Measurements from ENCODE around the gene SCAMP4. TPM values are rescaled to one million over a fixed set of nuclear protein-coding genes. Genes with fewer than 3 reads are reported as not detected.

Gene SCAMP4
- polyA plus RNA-seq, 2 of the 4 experiments (the other 2 are of a cell fraction): 7.6 to 63.0 TPM

GRCh38 chr19:1933244-1933643 is 28.0 kb downstream of the SCAMP4 start:
- no peak for FAIRE-seq
- Histone ChIP-seq H3K9me3 (peaks cover 5% of the 10 kb centered on the region; the same call in 1 of the 3 replicates), H3K4me1 (peaks cover 5% of the 10 kb centered on the region; the same call in 1 of the 3 replicates), H3K4me3 (no peak overlapping the region), H3K27ac (no peak overlapping the region), H3K4me2 (no peak overlapping the region)
- no peak for DNase-seq (ENCODE audit: low read depth in 1 of 2, low spot score in 1 of 2)
- no peak for ATAC-seq
- ChIA-PET POLR2A (no interaction called here), CTCF (interaction anchor here (0.9 to 1.4 kb wide), 2 partner anchors 13 to 36 kb away, joined by 3 to 4 read pairs; no protein-coding TSS in a partner anchor)
- 79% methylated on average over 4 of the region's 7 CpGs for WGBS (ENCODE audit: missing lambda C conversion rate)
- TF ChIP-seq NFE2L2 (conservative IDR thresholded peaks at IDR 0.05; ENCODE audit: low read length) (no peak), BHLHE40 (IDR thresholded peaks at IDR 0.05; ENCODE audit: low read depth, low read length) (no peak), KDM1A (IDR thresholded peaks at IDR 0.05; ENCODE audit: low read depth) (no peak), ZSCAN20 (CRISPR knock-in tag; IDR thresholded peaks at IDR 0.05) (no peak), EP300 (IDR thresholded peaks at IDR 0.05) (no peak), ATOH8 (CRISPR knock-in tag; IDR thresholded peaks at IDR 0.05; ENCODE audit: low read depth) (no peak), ZC3H11A (IDR thresholded peaks at IDR 0.05) (no peak), JUNB (IDR thresholded peaks at IDR 0.05) (no peak), USF2 (IDR thresholded peaks at IDR 0.05) (no peak), BCL3 (IDR thresholded peaks at IDR 0.05) (no peak), EHF (CRISPR knock-in tag; IDR thresholded peaks at IDR 0.05) (no peak), HMGXB4 (CRISPR knock-in tag; IDR thresholded peaks at IDR 0.05; ENCODE audit: borderline replicate concordance) (no peak)

- WGBS (ENCODE audit: missing lambda C conversion rate): 84% methylated on average over 8 of the region's 8 CpGs
- FAIRE-seq: no peak
These were observed 28.7 kb downstream of the SCAMP4 start for GRCh38 chr19:1933942-1934341.

More at GRCh38 chr19:1933942-1934341, 28.7 kb downstream of the SCAMP4 start:
- no peak overlapping the region for H3K4me2 ChIP-seq
- peaks cover 5% of the 10 kb centered on the region; the same call in 1 of the 3 replicates for H3K9me3 ChIP-seq
- peaks cover 5% of the 10 kb centered on the region; the same call in 1 of the 3 replicates for H3K4me1 ChIP-seq
- H3K4me3 ChIP-seq: no peak overlapping the region
- POLR2A ChIA-PET: no interaction called here
- TF ChIP-seq MAFK (IDR thresholded peaks at IDR 0.05; ENCODE audit: partially characterized antibody): no peak
- TF ChIP-seq ELK1 (IDR thresholded peaks at IDR 0.05; ENCODE audit: low read depth, low read length): no peak
- TF ChIP-seq FOSB (CRISPR knock-in tag; IDR thresholded peaks at IDR 0.05): no peak
- H3K27ac ChIP-seq: no peak overlapping the region
- no peak for ATAC-seq
- CTCF ChIA-PET: interaction anchor here (0.6 kb wide), 1 partner anchor 19 kb away, joined by 3 read pairs; no protein-coding TSS in a partner anchor
- no peak for DNase-seq (ENCODE audit: low read depth in 1 of 2, low spot score in 1 of 2)

All from A549 (cell line).